Gastroesophageal sphincter (tissue), 3 donors: ENCODE data around the gene ZNF814.

Experiments used
- CTCF ChIP-seq, 4 experiments: fragments of 200-600 bp in 2 of 4; fragments of 450-650 bp in 2 of 4; sonication (generic) in 1 of 4; IDR thresholded peaks; one replicate each; pipeline ENCODE4 v1.5.1; 2017 to 2019; ENCODE audit warnings: antibody characterized with exemption in 4 of 4, mild to moderate bottlenecking in 2 of 4, moderate library complexity in 2 of 4
- EP300 ChIP-seq: sonication (generic); formaldehyde crosslinking; IDR thresholded peaks from one replicate; pipeline ENCODE4 v1.6.1; 2017; ENCODE audit warnings: antibody characterized with exemption, mild to moderate bottlenecking
- POLR2A ChIP-seq, 2 donors: fragments of 450-650 bp; IDR thresholded peaks; one replicate each; pipeline ENCODE4 v1.6.1; 2017; ENCODE audit warnings: antibody characterized with exemption in 2 of 2, mild to moderate bottlenecking in 2 of 2, moderate library complexity in 1 of 2
- POLR2AphosphoS5 ChIP-seq: sonication (generic); formaldehyde crosslinking; IDR thresholded peaks from one replicate; pipeline ENCODE4 v1.6.1; 2017; ENCODE audit warnings: antibody characterized with exemption

GRCh38 chr19:57886046-57886445 lies 2.8 kb downstream of the ZNF814 start:
- TF ChIP-seq CTCF (IDR thresholded peaks at IDR 0.05) = no peak
- no peak for TF ChIP-seq POLR2A (IDR thresholded peaks at IDR 0.05)
- no peak for TF ChIP-seq EP300
- TF ChIP-seq POLR2AphosphoS5 = no peak
